ENCODE measurements around the gene RFX8. TPM values are rescaled to one million over a fixed set of nuclear protein-coding genes. Genes with fewer than 3 reads are reported as not detected.

Gene RFX8
- total RNA-seq, 1 experiment from 2014 or later: not detected

- intact Hi-C loops (cut with micrococcal nuclease; ENCODE audit: unreplicated experiment): no loop called here
- DNase-seq: no peak
- Mint-ChIP-seq H3K27me3 (ENCODE audit: unreplicated experiment) (no peaks in the 10 kb centered on the region), H3K36me3 (ENCODE audit: insufficient read depth, unreplicated experiment) (no peaks in the 10 kb centered on the region), H3K27ac (ENCODE audit: unreplicated experiment) (no peak overlapping the region), H3K9me3 (ENCODE audit: low read depth, unreplicated experiment) (no peaks in the 10 kb centered on the region), H3K4me1 (ENCODE audit: low read depth, unreplicated experiment) (peaks cover 8% of the 10 kb centered on the region), H3K4me3 (ENCODE audit: low read depth, unreplicated experiment) (no peak overlapping the region)
- TF ChIP-seq CTCF (IDR thresholded peaks at IDR 0.05; ENCODE audit: unreplicated experiment): no peak
- BruUV-seq (replicated peaks): no TSS peak
- CTCF ChIA-PET: interaction anchor here (0.6 kb wide), 1 partner anchor 18 kb away, joined by 3 read pairs; no protein-coding TSS in a partner anchor
Observed at GRCh38 chr2:101502095-101502494, 27.2 kb upstream of the RFX8 start.

GRCh38 chr2:101501443-101501842, 26.5 kb upstream of the RFX8 start:
- no TSS peak for BruUV-seq (replicated peaks)
- intact Hi-C loops (cut with micrococcal nuclease; ENCODE audit: unreplicated experiment): no loop called here
- no peak for DNase-seq
- H3K36me3 Mint-ChIP-seq (ENCODE audit: insufficient read depth, unreplicated experiment): no peaks in the 10 kb centered on the region
- H3K9me3 Mint-ChIP-seq (ENCODE audit: low read depth, unreplicated experiment): no peaks in the 10 kb centered on the region
- H3K4me3 Mint-ChIP-seq (ENCODE audit: low read depth, unreplicated experiment): no peak overlapping the region
- no peaks in the 10 kb centered on the region for H3K27me3 Mint-ChIP-seq (ENCODE audit: unreplicated experiment)
- H3K27ac Mint-ChIP-seq (ENCODE audit: unreplicated experiment): no peak overlapping the region
- peaks cover 8% of the 10 kb centered on the region for H3K4me1 Mint-ChIP-seq (ENCODE audit: low read depth, unreplicated experiment)
- CTCF ChIA-PET: interaction anchor here (0.6 kb wide), 1 partner anchor 491 kb away, joined by 4 read pairs; no protein-coding TSS in a partner anchor
- TF ChIP-seq CTCF (IDR thresholded peaks at IDR 0.05; ENCODE audit: unreplicated experiment): no peak

- Mint-ChIP-seq H3K4me1 (ENCODE audit: low read depth, unreplicated experiment) (peaks cover 8% of the 10 kb centered on the region), H3K9me3 (ENCODE audit: low read depth, unreplicated experiment) (no peaks in the 10 kb centered on the region)
- CTCF ChIA-PET: interaction anchor here (0.6 kb wide), 1 partner anchor 490 kb away, joined by 4 read pairs; no protein-coding TSS in a partner anchor
Observed at GRCh38 chr2:101500860-101501259, 25.9 kb upstream of the RFX8 start.

GRCh38 chr2:101500180-101500579, 25.3 kb upstream of the RFX8 start:
- Mint-ChIP-seq H3K27me3 (ENCODE audit: unreplicated experiment) (no peaks in the 10 kb centered on the region), H3K27ac (ENCODE audit: unreplicated experiment) (no peak overlapping the region), H3K4me1 (ENCODE audit: low read depth, unreplicated experiment) (peaks cover 8% of the 10 kb centered on the region), H3K36me3 (ENCODE audit: insufficient read depth, unreplicated experiment) (no peaks in the 10 kb centered on the region), H3K4me3 (ENCODE audit: low read depth, unreplicated experiment) (no peak overlapping the region), H3K9me3 (ENCODE audit: low read depth, unreplicated experiment) (no peaks in the 10 kb centered on the region)
- no peak for TF ChIP-seq CTCF (IDR thresholded peaks at IDR 0.05; ENCODE audit: unreplicated experiment)
- BruUV-seq (replicated peaks): no TSS peak
- DNase-seq: no peak
- CTCF ChIA-PET: no interaction called here
- intact Hi-C loops (cut with micrococcal nuclease; ENCODE audit: unreplicated experiment): no loop called here

More at GRCh38 chr2:101500860-101501259, 25.9 kb upstream of the RFX8 start:
- Mint-ChIP-seq H3K36me3 (ENCODE audit: insufficient read depth, unreplicated experiment) (no peaks in the 10 kb centered on the region), H3K27me3 (ENCODE audit: unreplicated experiment) (no peaks in the 10 kb centered on the region), H3K27ac (ENCODE audit: unreplicated experiment) (no peak overlapping the region), H3K4me3 (ENCODE audit: low read depth, unreplicated experiment) (no peak overlapping the region)
- no TSS peak for BruUV-seq (replicated peaks)
- intact Hi-C loops (cut with micrococcal nuclease; ENCODE audit: unreplicated experiment): no loop called here
- no peak for DNase-seq
- TF ChIP-seq CTCF (IDR thresholded peaks at IDR 0.05; ENCODE audit: unreplicated experiment): no peak
